GM19043 (cell line): ENCODE data around the gene UBE2O.

Experiments
- ATAC-seq: cut with Tn5 transposase; IDR thresholded peaks from one replicate; pipeline ENCODE4 v1.9.1; 2021; ENCODE audit warnings: low read depth; ENCODE audit not compliant: unreplicated experiment

UBE2O gene

GRCh38 chr17:76468634-76469010, 15.7 kb upstream of the UBE2O start:
- ATAC-seq: no peak

- ATAC-seq: no peak
Measured at GRCh38 chr17:76467809-76468633, 15.1 kb upstream of the UBE2O start.

- no peak for ATAC-seq
Measured at GRCh38 chr17:76467366-76467765, 14.4 kb upstream of the UBE2O start, which contains the start of gene AANAT. TSS of gene AANAT (plus strand) at chr17:76467603. CDS start at chr17:76468747, 1,144 bp downstream.

- no peak for ATAC-seq
Measured at GRCh38 chr17:76466775-76467130, 13.8 kb upstream of the UBE2O start.

- ATAC-seq: no peak
Measured at GRCh38 chr17:76462556-76463290, 9.8 kb upstream of the UBE2O start.

GRCh38 chr17:76461765-76462555, 9.0 kb upstream of the UBE2O start:
- no peak for ATAC-seq

GRCh38 chr17:76459674-76460073, 6.7 kb upstream of the UBE2O start:
- ATAC-seq: no peak

- no peak for ATAC-seq
Measured at GRCh38 chr17:76458580-76459490, 5.9 kb upstream of the UBE2O start.

- no peak for ATAC-seq
Measured at GRCh38 chr17:76453431-76453743, 435 bp upstream of the UBE2O start.

- no peak for ATAC-seq
Measured at GRCh38 chr17:76452127-76452659, 759 bp downstream of the UBE2O start.

GRCh38 chr17:76451506-76451905, 1.4 kb downstream of the UBE2O start:
- no peak for ATAC-seq

- ATAC-seq: no peak
Measured at GRCh38 chr17:76449126-76449525, 3.8 kb downstream of the UBE2O start.

GRCh38 chr17:76447931-76448652, 4.9 kb downstream of the UBE2O start:
- ATAC-seq: no peak

GRCh38 chr17:76446449-76447231, 6.3 kb downstream of the UBE2O start:
- no peak for ATAC-seq

- no peak for ATAC-seq
Measured at GRCh38 chr17:76445697-76446448, 7.1 kb downstream of the UBE2O start.

GRCh38 chr17:76444518-76445311, 8.2 kb downstream of the UBE2O start:
- ATAC-seq: no peak
